Lower lobe of right lung (tissue), 2 donors: ENCODE results near the gene PLEKHG2. TPM values are rescaled to one million over a fixed set of nuclear protein-coding genes. Genes with fewer than 3 reads are reported as not detected.

Source experiments
- ATAC-seq, 2 donors: fragments of 200-7000 bp; cut with Tn5 transposase; one replicate each; pipeline ENCODE4 v1.9.1; 2020 to 2022; ENCODE audit warnings: mild to moderate bottlenecking in 2 of 2, moderate library complexity in 2 of 2
- DNase-seq: peaks from one replicate; pipeline ENCODE4 v3.0.0-alpha.2; 2020
- H3K27ac ChIP-seq: fragments of 200-600 bp; one replicate; pipeline ENCODE4 v1.8.0; 2022
- H3K27me3 ChIP-seq: fragments of 200-600 bp; one replicate; pipeline ENCODE4 v1.8.0; 2022; ENCODE audit warnings: low read depth
- H3K36me3 ChIP-seq: fragments of 200-600 bp; one replicate; pipeline ENCODE4 v1.8.0; 2022; ENCODE audit warnings: mild to moderate bottlenecking
- H3K4me1 ChIP-seq: fragments of 200-600 bp; one replicate; pipeline ENCODE4 v1.8.0; 2022
- H3K4me3 ChIP-seq: fragments of 200-600 bp; one replicate; pipeline ENCODE4 v1.8.0; 2022; ENCODE audit warnings: mild to moderate bottlenecking
- H3K9me3 ChIP-seq: fragments of 200-600 bp; one replicate; pipeline ENCODE4 v1.8.0; 2022
- CTCF ChIP-seq: fragments of 200-600 bp; IDR thresholded peaks from one replicate; pipeline ENCODE4 v1.8.0; 2022; ENCODE audit warnings: antibody characterized with exemption, mild to moderate bottlenecking
- intact Hi-C: fragments of 100-400 bp; cut with DNase I; formaldehyde crosslinking; loops from one replicate; pipeline ENCODE4 v1.11.0; 2022
- total RNA-seq: library from RNA; stranded (reverse); fragmentation: NEBNext Ultra II Directional; extraction: Animal tissue kit (Norgen Biotek cat#: 25700); gene quantifications from one replicate; pipeline ENCODE4 v1.2.1, GENCODE V29; 2021
- donor health status: DM: no; HTN: yes; CAD: no; lungs with severe emphysema.

The PLEKHG2 gene
- total RNA-seq, 1 donor from 2014 or later: 24.7 TPM

- intact Hi-C loops: no loop called here
- no peak overlapping the region for H3K27ac ChIP-seq
- DNase-seq: no peak
- H3K4me3 ChIP-seq: no peak overlapping the region
- no peak for ATAC-seq
- peaks cover 100% of the 10 kb centered on the region for H3K36me3 ChIP-seq
- no peaks in the 10 kb centered on the region for H3K9me3 ChIP-seq
- no peak for TF ChIP-seq CTCF
- no peaks in the 10 kb centered on the region for H3K4me1 ChIP-seq
- H3K27me3 ChIP-seq: no peaks in the 10 kb centered on the region
These were observed 58.4 kb downstream of the PLEKHG2 start for GRCh38 chr19:39470724-39471339.

GRCh38 chr19:39471756-39472536 is 59.5 kb downstream of the PLEKHG2 start:
- no peaks in the 10 kb centered on the region for H3K9me3 ChIP-seq
- TF ChIP-seq CTCF: no peak
- ATAC-seq (no peak), DNase-seq (no peak)
- H3K4me3 ChIP-seq: no peak overlapping the region
- peaks cover 98% of the 10 kb centered on the region for H3K36me3 ChIP-seq
- intact Hi-C loops: no loop called here
- H3K27me3 ChIP-seq: no peaks in the 10 kb centered on the region
- no peak overlapping the region for H3K27ac ChIP-seq
- no peaks in the 10 kb centered on the region for H3K4me1 ChIP-seq

- peak in 1 of 2 donors; percentile 6 for ATAC-seq
- Histone ChIP-seq H3K4me1 (no peaks in the 10 kb centered on the region), H3K9me3 (no peaks in the 10 kb centered on the region), H3K27ac (no peak overlapping the region), H3K4me3 (no peak overlapping the region), H3K36me3 (peaks cover 91% of the 10 kb centered on the region), H3K27me3 (no peaks in the 10 kb centered on the region)
- intact Hi-C loops: no loop called here
- no peak for TF ChIP-seq CTCF
- no peak for DNase-seq
These were observed 60.4 kb downstream of the PLEKHG2 start for GRCh38 chr19:39472746-39473442.

GRCh38 chr19:39473443-39473960 is 61.0 kb downstream of the PLEKHG2 start:
- H3K9me3 ChIP-seq: no peaks in the 10 kb centered on the region
- no peak overlapping the region for H3K27ac ChIP-seq
- H3K36me3 ChIP-seq: peaks cover 85% of the 10 kb centered on the region
- no peak overlapping the region for H3K4me3 ChIP-seq
- ATAC-seq (no peak), DNase-seq (no peak)
- no peaks in the 10 kb centered on the region for H3K27me3 ChIP-seq
- intact Hi-C loops: no loop called here
- no peak for TF ChIP-seq CTCF
- no peaks in the 10 kb centered on the region for H3K4me1 ChIP-seq

GRCh38 chr19:39474139-39474620 is 61.7 kb downstream of the PLEKHG2 start:
- Histone ChIP-seq H3K36me3 (peaks cover 78% of the 10 kb centered on the region), H3K27ac (no peak overlapping the region), H3K9me3 (no peaks in the 10 kb centered on the region), H3K4me3 (no peak overlapping the region), H3K4me1 (no peaks in the 10 kb centered on the region), H3K27me3 (no peaks in the 10 kb centered on the region)
- intact Hi-C loops: no loop called here
- DNase-seq (peak; percentile 72), ATAC-seq (peak; percentile 72 to 74)
- TF ChIP-seq CTCF: peak; percentile 66
